Fibroblast of skin of abdomen (primary cell): ENCODE results near the gene SHH.

Source experiments
- DNase-seq: peaks from one replicate; pipeline ENCODE4 v3.0.0-alpha.2; 2013

SHH gene

DNA sequence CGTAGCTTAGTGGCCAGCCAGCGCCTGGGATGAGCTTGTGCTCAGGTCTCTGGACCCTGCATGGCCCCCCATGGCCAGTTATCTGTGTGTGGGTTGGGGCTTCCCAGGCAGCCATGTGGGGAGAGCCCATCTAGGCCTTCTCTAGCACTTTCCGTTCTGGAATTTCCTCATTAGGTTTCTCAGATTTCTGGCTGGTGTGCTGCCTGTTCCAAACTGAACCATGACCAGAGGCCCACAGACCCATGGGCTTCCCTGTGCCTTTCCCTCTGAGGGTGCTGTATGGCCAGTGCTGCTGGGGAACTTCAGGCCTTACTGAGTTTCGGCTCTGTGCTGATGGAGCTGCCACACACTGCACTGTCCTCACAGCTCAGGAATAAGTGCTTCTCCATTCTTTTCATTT is 50.2 kb downstream of the SHH start:
- no peak for DNase-seq

DNA sequence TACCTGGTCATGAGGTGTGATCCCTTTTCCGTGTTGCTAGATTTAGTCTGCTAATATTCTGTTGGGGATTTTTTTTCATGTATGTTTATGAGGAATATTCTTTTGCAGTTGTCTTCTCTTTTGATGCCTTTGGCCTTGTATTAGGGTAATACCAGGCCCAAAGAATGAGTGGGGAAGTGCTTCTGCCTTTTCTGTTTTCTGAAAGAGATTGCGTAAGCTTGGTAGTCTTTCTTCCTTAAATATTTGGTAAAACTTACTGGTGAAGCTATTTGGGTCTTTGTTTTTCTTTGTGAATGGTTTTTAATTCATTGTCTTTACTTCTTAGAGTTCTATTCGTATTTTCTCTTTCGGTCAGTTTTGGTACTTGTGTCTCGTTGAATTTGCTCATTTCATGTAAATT is 51.1 kb downstream of the SHH start:
- DNase-seq: no peak

DNA sequence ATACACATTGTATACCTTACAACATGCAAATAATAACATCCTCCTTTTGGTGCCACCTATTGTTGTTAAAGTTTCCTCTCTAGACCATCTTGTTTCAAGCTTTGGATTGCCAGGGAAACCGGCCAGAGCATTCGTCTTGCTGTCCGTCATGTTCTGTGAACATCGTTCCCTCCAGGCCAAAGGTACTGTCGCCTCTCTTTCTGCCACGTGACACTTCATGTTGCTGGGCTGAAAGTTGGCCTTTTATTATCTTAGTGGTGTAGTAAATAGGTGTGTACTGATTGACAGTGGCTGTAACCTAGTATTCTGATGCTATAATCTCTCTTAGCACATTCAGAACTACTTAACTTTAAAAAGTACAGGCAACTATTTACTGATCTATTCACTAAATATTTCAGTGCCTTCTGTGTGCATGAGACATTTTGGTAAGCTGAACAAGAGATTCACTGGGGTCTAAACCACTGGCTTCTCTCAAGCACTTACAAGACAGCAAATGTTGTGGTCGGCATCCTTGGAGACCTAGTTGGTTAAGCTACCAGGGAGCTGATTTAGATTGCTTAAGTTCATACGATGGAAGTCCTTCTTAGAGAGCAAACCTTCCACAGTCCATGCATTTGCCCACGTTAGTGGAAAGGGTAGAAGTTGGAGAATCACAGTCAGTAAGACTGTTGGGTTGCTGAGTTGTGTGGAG is 52.4 kb downstream of the SHH start:
- no peak for DNase-seq

DNA sequence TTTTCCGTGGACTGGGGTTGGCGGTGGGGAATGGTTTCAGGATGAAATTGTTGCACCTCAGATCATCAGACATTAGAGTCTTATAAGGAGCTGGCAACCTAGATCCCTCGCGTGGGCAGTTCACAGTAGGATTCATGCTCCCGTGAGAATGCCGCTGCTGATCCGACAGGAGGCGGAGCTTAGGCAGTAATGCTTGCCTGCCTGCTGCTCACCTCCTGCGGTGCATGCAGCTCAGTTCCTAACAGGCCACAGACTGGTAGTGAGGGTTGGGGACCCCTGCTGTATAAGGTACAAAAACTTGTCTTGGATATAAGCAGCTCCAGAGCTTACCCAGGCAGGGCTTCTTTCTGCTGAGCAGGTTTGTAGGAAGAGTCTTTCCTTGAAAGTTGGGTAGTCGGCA is 53.9 kb downstream of the SHH start:
- no peak for DNase-seq

GRCh38 chr7:155756322-155756721 is 55.9 kb downstream of the SHH start:
- no peak for DNase-seq

DNA sequence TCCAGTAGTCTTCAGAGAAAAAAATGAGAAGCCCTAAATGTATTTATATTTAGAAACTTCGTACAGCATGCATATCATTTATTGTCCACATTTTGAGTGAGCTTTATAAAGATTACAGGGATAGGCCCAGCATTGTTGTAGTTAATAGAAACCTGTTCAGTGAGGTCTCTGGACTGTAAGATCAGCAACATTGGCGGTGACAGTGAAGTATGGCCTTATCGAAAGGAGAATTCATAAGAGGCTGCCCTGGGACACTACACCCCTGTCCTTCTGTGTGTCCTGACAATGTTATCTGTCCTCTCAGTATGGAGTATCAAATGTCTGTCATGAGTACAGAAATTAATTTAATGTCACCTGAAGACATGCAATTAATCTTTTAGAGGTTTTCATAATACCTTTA is 57.2 kb downstream of the SHH start:
- DNase-seq: no peak

GRCh38 chr7:155754165-155754564 is 58.1 kb downstream of the SHH start:
- no peak for DNase-seq

DNA sequence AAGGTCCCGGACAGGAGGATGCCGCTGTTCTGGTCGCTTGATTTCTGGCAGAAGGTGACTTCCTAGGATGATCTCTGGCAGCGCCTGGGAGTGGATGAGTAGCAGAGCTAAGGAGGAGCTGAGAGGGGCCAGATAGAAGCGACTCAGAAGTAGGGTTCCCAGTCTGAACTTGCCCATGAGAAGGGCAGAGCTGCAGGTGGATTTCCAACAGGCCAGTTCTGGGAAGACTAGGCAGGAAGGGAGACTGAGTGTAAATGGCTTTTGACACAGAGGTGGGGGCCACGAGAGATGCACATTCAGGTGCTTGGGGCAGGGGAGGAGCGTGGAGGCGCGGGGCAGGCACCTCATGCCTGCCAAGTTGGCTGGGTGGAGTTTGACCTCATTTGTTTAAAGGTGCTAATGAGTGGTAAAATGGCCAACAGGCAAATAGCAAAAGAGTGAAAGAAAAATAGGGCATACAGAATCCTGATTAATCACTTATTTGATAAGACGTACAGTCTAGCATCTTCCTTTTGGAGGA is 58.8 kb downstream of the SHH start:
- DNase-seq: no peak

- no peak for DNase-seq
Measured at GRCh38 chr7:155752756-155753445, 59.4 kb downstream of the SHH start.

DNA sequence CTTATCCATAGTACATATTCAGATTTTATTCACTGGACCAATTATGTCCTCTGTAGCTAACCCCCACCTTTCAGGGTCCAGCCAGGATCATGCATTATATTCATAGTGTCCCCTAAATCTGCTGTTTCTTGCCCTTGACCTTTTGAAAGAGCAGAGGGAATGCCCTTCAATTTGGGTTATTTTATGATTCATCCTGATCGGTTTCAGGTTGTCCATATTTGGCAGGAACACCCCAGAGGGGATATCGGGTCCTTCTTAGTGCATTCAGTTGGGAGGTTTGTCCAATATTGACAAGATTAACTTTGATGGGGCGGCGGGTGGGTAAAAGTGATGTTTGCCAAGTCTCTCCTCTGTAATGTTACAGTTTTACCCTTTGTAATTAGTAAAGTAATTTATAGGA is 60.9 kb downstream of the SHH start:
- DNase-seq: no peak

GRCh38 chr7:155750255-155751125 is 61.8 kb downstream of the SHH start:
- DNase-seq: no peak
